Left ventricle myocardium superior (tissue), 1 donor: ENCODE measurements around the gene MT1M. TPM values are rescaled to one million over a fixed set of nuclear protein-coding genes. Genes with fewer than 3 reads are reported as not detected.
"Not testable (repeated sequence)": the region's sequence is repeated elsewhere in the genome, so short reads cannot be mapped to it uniquely, and the experiment has no call there.

Experiments
- ATAC-seq: fragments of 200-7000 bp; cut with Tn5 transposase; one replicate; pipeline ENCODE4 v1.9.1; 2020; ENCODE audit warnings: mild to moderate bottlenecking, moderate library complexity
- DNase-seq: peaks from one replicate; pipeline ENCODE4 v3.0.0-alpha.2; 2020
- intact Hi-C: fragments of 100-400 bp; cut with micrococcal nuclease; formaldehyde crosslinking; loops from one replicate; pipeline ENCODE4 v1.11.0; 2022
- long read RNA-seq: library from polyadenylated mRNA; unstranded; transcript quantifications from one replicate; pipeline ENCODE4 v2.0.0, GENCODE V29; 2021
- total RNA-seq: library from RNA; stranded (reverse); fragmentation: NEBNext Ultra II Directional; extraction: Animal tissue kit (Norgen Biotek cat#: 25700); gene quantifications from one replicate; pipeline ENCODE4 v1.2.1, GENCODE V29; 2021
- donor health status: DM: no; HTN: yes; CAD: no; lungs with severe emphysema.

The MT1M gene
- total RNA-seq, result 6.8 TPM
- long read RNA-seq, partial matches to known transcripts, result 0 of 1 reads
- long read RNA-seq, other reads (novel, unspliced or antisense), result 0 of 1 reads

DNA sequence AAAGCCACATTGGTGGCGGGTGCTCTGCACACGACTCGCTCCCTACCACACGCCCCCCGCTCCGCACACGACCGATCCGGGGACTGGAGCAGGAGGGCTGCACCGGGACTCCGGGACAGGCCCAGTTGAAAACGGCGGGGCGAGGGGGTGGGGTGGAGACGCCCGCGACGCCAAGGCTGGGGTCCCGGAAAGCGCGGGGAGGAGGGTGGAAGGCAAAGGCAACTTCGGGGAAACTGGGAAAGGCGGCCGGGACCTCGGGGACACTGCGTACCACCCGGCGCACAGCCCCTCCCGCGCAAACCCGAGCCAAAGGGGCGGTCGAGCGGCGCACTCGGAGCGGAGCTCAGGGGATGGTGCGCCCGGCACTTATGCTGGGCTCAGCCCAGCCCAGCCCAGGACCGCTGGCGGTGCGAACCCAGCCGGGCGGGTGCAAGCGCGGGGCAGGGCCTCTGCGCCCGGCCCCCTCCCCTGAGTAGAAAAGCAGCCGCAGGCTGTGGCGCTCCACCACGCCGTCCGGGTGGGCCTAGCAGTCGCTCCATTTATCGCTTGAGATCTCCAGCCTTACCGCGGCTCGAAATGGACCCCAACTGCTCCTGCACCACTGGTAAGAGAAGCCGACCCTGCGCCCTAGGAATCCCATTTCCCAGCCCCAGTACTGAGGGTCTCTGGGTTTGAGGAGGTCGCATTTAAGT, at the start of gene MT1M:
TSS of gene MT1M (plus strand) at position 504 of the 692 bp plus-strand sequence. CDS start at position 577, 73 bp downstream.
- peak; percentile 86 for ATAC-seq
- intact Hi-C loops, result no loop called here
- peak; percentile 84 for DNase-seq

DNA sequence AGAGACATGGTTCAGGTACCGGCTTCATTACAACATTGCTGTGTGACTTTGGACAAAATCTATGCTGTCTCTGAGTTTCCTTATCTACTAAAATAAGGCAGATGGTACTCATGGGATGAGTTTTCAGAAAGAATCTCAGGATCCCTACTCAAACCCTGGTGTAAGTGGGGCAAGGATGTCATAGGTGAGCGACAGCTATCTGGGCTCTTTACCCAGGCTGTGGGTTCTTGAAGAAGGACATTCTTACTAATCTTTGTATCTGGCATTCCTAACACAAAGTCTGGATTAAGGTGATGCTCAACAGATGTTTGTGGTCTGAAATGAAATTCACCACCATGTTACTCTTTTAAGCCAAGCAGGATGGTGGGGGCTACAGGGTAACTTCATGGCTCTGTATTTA, 49.5 kb upstream of the MT1M start:
- DNase-seq, intact Hi-C loops, ATAC-seq: not testable (repeated sequence)

DNA sequence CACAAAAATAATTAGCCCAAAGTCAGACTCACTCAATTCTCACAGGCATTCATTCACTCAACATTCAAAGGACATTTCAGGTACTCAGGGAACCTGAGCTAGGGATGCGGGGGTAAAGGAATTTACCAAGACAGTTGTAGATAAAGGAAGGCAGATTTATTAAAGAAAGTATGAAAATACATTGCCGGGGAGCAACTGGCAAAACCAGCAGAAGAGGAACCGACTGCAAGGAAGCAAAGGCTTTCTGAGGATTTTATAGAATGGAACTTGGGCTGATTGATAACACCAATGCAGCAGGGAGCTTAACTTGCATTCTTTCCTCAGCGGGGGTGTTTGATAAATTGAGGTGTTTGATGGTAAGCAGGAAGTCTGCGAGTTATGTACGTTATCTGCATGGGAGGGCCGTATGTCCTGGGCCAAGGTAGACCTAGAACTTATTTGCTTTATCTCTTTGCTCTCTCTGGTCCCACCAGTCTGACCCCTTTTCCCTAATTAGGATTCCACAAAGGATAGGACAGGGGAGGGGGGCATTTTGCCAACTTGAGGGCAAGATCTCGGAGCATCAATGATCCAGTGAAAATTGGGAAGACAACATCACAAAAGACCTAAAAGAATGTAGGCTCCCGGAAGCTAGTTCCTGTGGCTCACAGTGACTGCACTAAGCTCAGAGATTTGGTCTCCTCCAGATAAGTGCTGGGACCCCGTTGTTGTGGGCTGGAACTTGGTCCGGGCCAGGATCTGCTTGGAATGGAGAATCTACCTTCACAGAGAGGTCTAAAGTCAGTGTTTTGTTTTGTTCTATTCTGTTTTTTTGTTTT, 48.9 kb upstream of the MT1M start:
- no peak for ATAC-seq
- no peak for DNase-seq
- intact Hi-C loops, result no loop called here

DNA sequence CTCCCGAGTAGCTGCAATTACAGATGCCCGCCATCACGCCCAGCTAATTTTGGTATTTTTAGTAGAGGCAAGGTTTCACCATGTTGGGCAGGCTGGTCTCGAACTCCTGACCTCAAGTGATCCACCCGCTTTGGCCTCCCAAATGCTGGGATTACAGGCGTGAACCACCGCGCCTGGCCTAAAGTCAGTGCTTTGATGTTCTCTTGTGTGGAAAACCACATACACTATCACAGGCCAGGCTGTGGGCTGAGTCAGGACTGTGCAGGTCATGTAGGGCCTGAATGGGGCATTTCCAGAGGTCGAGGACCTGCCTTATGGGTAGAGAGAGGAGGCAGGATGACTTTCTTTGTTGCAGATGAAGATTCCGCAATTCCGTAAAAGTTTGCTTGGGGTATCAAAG, 48.2 kb upstream of the MT1M start:
- DNase-seq (no peak), ATAC-seq (no peak)
- intact Hi-C loops, result no loop called here

DNA sequence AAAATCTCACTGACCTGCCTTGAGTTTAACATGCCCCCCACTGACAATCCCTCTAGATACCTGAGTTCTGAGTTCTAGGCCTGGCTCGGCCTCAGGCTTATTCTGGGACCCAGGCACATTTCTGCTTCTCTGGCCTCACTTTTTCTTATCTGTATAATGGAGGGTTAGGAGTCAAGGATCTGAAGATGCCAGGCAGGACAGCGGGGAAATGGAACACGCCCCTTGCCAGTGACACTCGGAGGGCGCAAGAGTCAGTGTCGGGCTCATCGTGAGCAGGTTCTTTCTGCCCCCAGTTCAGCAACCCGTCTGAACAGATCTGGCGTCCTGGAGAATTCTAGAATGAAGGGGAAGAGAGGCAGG, 43.7 kb upstream of the MT1M start:
- intact Hi-C loops, result no loop called here
- DNase-seq (no peak), ATAC-seq (no peak)

DNA sequence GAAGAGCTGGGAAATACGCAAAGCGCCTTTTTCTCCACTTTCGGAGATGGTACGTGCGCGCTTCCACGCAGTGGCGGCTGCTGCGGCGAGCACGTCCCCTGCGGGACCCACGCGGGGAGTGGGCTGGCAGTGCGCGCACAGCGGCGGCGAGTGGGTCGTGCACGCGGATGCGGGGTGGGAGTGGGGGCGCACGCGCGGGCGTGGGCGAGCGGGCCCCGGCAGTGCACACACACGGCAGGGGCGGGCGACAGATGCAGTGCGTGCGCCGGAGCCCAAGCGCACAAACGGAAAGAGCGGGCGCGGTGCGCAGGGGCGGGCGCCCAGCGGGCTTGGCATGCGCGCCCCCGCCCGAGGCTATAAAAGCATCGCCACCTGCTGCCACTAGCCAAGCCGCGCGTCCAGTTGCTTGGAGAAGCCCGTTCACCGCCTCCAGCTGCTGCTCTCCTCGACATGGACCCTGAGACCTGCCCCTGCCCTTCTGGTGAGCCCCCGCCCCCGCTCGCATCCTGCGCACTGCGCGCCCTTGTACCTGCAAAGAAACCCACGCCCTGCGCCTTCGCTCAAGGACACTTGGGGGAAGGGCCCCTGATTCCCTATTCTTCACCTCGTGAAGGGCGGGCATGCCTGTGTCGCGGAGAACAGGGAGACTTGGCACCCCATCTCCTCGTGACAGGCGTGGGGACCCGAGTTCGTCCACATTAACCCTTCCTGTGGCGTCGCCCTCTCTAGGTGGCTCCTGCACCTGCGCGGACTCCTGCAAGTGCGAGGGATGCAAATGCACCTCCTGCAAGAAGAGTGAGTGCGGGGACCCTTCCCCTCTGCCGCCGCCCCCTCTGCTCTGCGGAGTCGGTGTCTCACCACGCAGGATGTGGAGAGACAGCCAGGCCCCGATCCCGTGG, 43.1 kb upstream of the MT1M start, which contains the start of gene MT3:
TSS of gene MT3 (plus strand) at position 388 of the 899 bp plus-strand sequence. CDS start at position 451, 63 bp downstream.
- peak; percentile 46 for ATAC-seq
- peak; percentile 43 for DNase-seq
- intact Hi-C loops, result no loop called here

DNA sequence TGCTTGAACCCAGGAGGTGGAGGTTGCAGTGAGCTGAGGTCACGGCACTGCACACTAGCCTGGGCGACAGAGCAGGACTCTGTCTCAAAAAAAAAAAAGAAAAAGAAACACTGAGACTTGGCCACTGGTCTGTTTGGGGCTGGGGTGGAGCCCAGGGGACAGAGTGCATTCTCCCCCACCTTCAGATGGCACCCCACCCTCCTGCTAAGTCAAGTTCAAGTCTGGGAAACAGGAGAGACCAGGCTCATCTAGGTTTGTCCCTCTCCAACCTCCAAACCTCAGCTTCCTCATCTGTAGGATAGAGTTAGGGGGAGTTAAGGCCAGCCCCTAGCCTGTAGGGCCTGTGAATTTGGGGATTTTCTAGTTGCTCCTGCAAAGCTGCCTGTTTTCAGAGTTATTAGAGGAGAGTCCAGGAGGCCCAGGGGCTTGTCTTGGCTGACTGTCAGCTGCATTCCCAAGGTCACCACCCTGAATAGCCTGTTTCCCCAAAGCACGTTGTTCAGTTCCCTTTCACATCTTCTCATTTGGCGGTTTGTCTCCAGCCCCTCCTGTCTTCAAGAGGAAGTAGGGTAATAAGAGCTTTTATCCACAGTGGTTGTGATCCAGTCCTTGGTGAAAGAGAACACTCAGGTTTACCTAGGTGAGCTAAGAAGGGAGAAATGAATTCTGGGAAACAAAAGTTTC, 40.9 kb upstream of the MT1M start:
- DNase-seq, result no peak
- intact Hi-C loops, result no loop called here
- no peak for ATAC-seq

DNA sequence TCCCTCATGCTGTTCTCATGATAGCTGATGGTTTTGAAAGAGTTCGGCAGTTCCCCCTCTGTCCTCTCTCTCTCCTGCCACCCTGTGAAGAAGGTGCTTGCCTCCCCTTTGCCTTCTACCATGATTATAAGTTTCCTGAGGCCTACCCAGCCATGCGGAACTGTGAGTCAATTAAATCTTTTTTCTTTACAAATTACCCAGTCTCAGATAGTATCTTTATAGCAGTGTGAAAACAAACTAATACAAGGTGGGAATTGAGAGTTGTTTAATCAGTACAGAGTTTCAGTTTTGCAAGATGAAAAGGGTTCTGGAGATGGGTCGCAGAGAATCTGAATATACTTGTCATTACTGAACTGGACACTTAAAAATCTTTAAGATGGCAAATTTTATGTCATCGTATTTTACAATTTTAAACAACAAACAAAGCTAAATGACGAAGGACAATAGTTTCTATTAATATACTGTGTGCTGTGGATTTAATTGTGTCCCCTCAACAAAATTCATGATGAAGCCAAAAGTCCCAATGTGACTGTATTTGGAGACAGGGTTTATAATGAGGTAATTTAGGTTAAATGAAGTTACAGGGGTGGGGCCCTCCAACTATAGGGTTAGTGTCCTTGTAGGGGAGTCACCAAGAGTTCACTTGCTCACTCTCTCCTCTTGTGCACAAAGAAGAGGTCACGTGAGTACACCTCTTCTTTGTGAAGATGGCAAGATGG, 38.7 kb upstream of the MT1M start:
- intact Hi-C loops, result no loop called here
- ATAC-seq, result no peak
- no peak for DNase-seq

DNA sequence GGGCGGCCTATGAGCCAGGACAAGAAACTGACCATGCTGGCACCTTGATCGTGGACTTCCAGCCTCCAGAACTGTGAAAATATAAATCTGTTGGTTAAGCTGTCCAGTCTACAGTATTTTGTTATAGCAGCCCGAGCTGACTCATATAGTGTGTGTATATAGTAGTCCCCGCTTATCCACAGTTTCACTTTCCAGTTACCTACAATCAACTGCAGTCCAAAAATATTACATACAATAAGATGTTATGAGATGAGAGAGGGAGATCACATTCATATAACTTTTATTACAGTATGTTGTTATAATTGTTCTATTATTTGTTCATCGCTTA, 38.2 kb upstream of the MT1M start:
- ATAC-seq, result no peak
- intact Hi-C loops, result no loop called here
- no peak for DNase-seq

DNA sequence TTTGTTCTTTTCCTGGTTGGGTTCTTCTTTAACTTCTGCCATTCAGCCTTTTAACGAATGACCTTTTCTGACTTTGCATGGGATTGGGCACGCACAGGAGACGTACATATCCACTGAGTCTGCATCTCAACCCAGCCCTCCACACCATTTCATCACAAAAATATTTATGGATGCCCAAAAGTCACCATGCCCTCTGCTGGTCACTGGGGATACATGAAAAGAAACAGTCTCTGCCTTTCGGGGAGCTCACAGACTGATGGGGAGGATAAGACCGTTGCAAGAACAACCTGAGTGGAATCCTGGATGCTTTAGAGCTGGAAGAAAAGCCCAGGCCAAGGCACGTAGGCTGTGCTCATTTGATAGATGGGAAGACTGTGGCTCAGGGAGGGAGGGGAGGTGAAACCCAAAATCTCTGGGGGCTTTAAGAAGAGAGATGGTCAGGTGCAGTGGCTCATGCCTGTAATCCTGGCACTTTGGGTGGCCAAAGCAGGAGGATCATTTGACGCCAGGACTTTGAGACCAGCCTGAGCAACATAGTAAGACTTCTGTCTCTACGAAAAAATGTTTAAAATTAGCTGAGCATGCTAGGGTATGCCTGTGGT, 32.0 kb upstream of the MT1M start:
- intact Hi-C loops, result loop anchor here (5.0 to 10.0 kb wide), 2 partner anchors 83 to 84 kb away; partner anchors contain the start of gene MT1X
- no peak for DNase-seq
- ATAC-seq, result peak; percentile 29

DNA sequence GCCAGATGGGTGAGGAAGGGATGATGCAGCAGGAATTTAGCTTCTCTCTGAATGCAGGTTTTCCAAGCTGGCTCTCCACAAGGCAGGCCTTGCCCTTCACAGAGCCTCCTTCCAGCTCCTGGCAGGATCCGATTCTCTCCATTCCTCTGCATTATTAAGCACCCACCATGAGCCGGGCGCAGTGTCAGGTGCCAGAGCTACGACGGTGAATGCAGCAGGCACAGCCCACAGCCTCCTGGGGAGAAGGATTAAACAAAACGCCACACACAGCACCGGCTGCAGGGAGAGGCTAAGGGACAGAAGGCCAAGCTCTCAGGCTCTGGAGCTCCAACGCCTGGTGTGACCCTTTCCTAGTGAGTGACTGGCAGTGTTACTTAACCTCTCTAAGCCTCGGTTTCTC, 31.1 kb upstream of the MT1M start:
- ATAC-seq (no peak), DNase-seq (no peak)
- intact Hi-C loops, result loop anchor here (5.0 to 10.0 kb wide), 2 partner anchors 83 to 84 kb away; partner anchors contain the start of gene MT1X

DNA sequence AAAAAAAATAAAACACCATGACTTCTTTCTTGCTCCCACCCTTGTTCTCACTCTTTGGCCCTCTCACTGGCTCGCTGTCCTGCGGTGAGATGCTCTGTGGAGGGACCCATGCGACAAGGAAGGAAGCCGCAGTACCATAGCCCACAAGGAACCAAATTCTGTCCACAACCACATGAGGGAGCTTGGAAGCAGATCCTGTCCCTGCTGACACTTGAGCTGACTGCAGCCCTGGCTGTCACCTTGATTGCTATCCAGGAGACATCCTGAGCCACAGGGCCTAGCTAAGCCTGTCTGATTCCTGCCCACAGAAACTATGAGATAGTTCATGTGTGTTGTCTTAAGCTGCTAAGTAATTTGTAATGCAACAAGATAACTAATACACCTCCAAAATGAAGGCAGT, 28.9 kb upstream of the MT1M start:
- intact Hi-C loops, result loop anchor here (5.0 to 10.0 kb wide), 2 partner anchors 81 to 86 kb away; partner anchors contain the start of gene MT1X
- DNase-seq (peak; percentile 63), ATAC-seq (peak; percentile 27)

DNA sequence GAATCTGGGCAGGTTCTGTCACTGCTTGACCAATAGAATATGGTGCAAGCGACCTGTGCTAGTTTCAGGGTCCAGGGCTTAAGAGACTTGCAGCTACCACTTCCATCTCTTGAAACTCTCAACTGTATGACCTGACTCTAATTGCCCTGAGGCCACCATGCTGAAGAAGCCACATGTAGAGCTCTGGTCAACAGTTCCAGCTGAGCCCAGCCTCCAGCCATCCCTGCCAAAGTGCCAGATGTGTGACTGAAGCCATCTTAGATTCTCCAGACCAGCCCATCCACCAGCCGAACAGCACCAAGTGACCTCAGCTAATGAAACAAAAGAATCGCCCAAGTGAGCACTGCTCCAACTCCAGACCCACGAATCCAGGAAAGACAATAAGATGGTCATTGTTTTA, 27.5 kb upstream of the MT1M start:
- intact Hi-C loops, result loop anchor here (5.0 to 10.0 kb wide), 2 partner anchors 80 to 88 kb away; partner anchors contain the start of gene MT1X
- ATAC-seq (no peak), DNase-seq (no peak)

DNA sequence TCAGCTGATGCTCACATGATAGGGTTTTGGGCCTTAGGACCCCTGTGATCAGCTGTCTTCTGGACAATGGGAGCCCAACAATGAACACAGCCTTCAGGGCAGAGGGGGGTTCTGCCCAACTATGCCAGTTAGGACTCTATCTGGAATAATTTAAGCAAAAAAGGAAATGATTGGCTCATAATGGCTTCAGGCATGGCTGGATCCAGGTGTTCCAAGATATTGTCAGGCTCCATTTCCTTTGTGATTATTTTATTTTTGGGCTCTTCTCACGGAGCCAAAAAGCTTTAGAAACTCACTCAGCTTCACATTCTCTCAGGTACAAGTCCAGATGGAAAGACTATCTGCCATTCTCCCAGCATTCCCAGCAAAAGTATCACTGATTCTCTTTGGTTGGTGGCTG, 27.0 kb upstream of the MT1M start:
- no peak for ATAC-seq
- intact Hi-C loops, result loop anchor here (10.0 kb wide), 1 partner anchor 79 kb away; the partner anchor contains the start of gene MT1X
- DNase-seq, result no peak

DNA sequence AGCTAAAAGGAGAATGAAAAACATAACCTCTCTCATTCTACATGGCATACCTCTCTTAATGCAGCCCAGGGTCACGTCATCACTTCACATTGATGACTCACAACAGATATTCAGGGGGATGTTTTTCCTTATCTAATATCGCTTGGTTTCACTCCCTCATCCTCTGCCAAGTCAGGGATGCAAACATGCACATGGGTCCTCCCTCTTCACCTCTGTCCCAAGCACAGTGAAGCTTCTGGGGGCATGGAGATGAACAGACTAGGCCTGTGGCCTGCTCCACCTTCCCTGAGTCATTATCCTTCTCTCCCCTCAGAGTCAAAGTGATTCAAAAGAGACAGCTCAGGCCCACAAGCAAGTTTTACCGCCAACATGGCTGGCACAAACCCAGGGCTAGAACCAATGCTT, 26.4 kb upstream of the MT1M start:
- no peak for ATAC-seq
- intact Hi-C loops, result loop anchor here (10.0 kb wide), 1 partner anchor 79 kb away; the partner anchor contains the start of gene MT1X
- peak; percentile 57 for DNase-seq

DNA sequence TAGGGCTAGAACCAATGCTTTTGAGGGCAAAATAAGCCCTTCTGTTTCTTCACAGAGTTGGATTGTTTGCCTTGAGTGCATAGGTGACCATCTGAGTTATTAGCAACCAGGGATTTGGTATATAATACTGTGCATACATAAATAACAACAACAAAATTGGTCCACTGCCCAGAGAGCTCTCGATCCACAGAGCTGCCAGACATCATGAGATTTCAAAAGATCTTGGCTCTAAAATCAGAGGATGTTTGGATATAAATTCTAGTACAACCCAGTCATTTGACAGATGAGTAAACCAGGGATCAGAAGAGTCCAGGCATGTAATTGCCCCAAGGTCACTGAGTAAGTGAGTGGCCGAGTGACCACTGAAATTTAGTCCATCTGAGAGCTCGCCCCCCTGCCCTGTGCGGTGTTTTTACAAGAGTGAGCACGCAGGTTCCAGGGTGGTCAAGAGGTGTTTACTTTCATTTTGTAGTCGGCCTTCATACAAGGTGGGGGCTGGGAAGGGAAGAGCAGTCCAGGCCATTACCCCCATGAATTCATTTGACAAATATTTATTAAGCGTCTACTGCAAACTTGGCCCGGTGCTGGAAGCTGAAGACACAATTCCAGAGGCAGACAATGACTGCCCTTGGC, 25.9 kb upstream of the MT1M start:
- ATAC-seq (no peak), DNase-seq (no peak)
- intact Hi-C loops, result loop anchor here (10.0 kb wide), 1 partner anchor 78 kb away; the partner anchor contains the start of gene MT1X

DNA sequence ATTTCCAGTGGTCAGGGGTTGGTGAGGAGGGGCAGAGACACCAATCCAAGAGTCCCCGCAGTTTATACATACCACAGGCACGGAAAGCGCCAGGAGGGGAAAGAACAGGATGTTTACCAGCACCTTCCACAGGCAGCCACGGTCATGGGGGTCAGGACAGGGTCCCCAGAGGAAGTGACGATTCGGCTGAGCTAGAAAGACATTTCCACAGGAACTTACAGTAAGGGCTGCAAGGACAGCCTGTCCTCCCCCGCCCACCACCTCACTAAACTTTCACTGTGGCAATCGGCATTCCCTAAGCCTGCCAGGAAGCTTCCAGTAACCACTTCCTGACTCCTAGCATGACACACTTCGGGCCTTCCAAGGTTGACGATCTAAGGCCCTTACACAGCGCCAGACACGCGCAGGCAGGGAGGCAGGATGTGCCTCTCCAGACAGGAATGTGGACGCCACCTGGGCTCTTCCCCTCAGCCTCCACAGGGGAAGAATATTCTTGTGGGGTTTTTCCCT, 25.3 kb upstream of the MT1M start:
- ATAC-seq, result peak; percentile 7
- peak; percentile 65 for DNase-seq
- intact Hi-C loops, result loop anchor here (10.0 kb wide), 1 partner anchor 78 kb away; the partner anchor contains the start of gene MT1X
